IPS-20b (cell line): Measurements from ENCODE around the gene EXOC3L1.
A peak's percentile ranks its signal among the peaks of the same experiment; 100 is the strongest.

Source experiments
- H3K27ac ChIP-seq: one replicate; pipeline ENCODE4 v1.5.1; 2013; ENCODE audit warnings: low read length
- H3K27me3 ChIP-seq: 2 replicates; pipeline ENCODE4 v1.6.1; 2013; ENCODE audit warnings: mild to moderate bottlenecking, low read length, inconsistent platforms; ENCODE audit not compliant: insufficient read depth
- H3K36me3 ChIP-seq: 2 replicates; pipeline ENCODE4 v1.6.1; 2013; ENCODE audit warnings: low read depth, mild to moderate bottlenecking, inconsistent platforms, low read length, moderate library complexity; ENCODE audit not compliant: insufficient read depth
- H3K4me1 ChIP-seq: 2 replicates; pipeline ENCODE4 v1.6.1; 2013; ENCODE audit warnings: mild to moderate bottlenecking, control low read depth, inconsistent platforms, low read length, moderate library complexity; ENCODE audit not compliant: insufficient read depth
- H3K4me3 ChIP-seq: 2 replicates; pipeline ENCODE4 v1.5.1; 2013; ENCODE audit warnings: mild to moderate bottlenecking, low read length, inconsistent platforms
- H3K9ac ChIP-seq: 2 replicates; pipeline ENCODE4 v1.6.1; 2013; ENCODE audit warnings: low read depth, mild to moderate bottlenecking, inconsistent platforms, low read length, moderate library complexity
- H3K9me3 ChIP-seq: 2 replicates; pipeline ENCODE4 v1.6.1; 2013; ENCODE audit warnings: mild to moderate bottlenecking, low read depth, low read length, inconsistent platforms; ENCODE audit not compliant: insufficient read depth

The EXOC3L1 gene

DNA sequence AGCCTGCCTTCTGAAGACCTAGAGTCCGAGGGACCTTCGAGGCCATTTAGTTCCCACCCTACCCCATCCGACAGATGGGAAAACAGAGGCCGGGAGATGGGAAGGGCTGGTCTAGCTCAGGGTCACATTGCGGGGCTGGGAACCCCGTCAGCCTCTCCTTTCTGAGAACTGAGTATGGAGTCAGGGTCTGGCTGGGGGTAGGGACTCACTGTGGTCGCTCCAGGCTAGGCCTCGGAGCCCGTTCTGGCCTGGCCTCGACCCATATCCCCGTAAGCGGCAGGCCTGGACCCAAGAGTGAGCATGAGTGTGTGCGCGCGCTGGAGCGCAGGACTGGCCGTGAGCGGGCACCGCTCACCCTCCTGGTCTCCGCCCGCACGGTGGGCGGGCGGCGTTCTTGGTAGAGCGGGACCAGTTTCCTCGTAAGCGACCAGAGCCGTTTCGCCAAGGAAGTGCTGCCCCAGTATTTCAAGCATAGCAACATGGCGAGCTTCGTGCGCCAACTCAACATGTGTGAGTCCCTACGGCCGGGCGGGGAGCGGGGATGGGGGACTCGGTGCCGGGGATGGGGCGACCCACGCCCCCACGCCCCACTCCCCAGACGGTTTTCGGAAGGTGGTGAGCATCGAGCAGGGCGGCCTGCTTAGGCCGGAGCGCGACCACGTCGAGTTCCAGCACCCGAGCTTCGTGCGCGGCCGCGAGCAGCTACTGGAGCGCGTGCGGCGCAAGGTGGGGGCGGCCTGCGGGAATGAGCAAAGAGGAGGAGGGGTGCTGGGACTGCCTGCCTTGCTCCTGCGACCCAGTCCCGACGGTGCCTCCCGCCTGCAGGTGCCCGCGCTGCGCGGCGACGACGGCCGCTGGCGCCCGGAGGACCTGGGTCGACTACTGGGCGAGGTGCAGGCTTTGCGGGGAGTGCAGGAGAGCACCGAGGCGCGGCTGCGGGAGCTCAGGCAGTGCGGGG lies 24.5 kb downstream of the EXOC3L1 start:
- Histone ChIP-seq H3K9ac (no peak overlapping the region), H3K27ac (no peak overlapping the region), H3K36me3 (no peaks in the 10 kb centered on the region), H3K9me3 (peaks cover 10% of the 10 kb centered on the region), H3K4me1 (no peaks in the 10 kb centered on the region), H3K4me3 (peak overlapping the region; percentile 42; the same call in 1 of the 2 replicates), H3K27me3 (peaks cover 99% of the 10 kb centered on the region)

DNA sequence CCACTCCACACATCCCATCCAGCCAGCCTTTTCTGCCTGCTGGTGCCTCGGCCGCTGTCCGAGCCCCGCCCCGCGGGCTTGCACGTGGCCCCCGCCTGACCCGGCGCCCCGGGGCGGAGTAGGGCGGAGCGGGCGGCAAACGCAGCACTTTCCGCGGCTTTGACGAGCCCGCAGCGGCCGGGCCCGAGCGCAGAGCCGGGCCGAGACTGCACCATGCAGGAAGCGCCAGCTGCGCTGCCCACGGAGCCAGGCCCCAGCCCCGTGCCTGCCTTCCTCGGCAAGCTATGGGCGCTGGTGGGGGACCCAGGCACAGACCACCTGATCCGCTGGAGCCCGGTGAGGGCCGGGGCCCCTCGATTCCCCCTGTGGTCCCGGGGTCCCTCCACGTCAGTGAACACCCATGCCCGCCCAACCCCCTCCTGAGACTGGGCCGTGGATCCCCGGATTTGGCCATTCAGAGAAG lies 25.3 kb downstream of the EXOC3L1 start, which contains the start of gene HSF4:
HSF4 (plus strand) TSS at position 147 of the 463 bp plus-strand sequence; CDS start at position 214, 67 bp downstream.
- no peaks in the 10 kb centered on the region for H3K4me1 ChIP-seq
- no peak within 1 kb of the TSS for H3K27ac ChIP-seq
- peaks cover 10% of the 10 kb centered on the region for H3K9me3 ChIP-seq
- H3K27me3 ChIP-seq, result peaks cover 100% of the 10 kb centered on the region
- H3K36me3 ChIP-seq, result no peaks in the 10 kb centered on the region
- peak within 1 kb of the TSS; percentile 42; the same call in 1 of the 2 replicates for H3K4me3 ChIP-seq
- no peak within 1 kb of the TSS for H3K9ac ChIP-seq

DNA sequence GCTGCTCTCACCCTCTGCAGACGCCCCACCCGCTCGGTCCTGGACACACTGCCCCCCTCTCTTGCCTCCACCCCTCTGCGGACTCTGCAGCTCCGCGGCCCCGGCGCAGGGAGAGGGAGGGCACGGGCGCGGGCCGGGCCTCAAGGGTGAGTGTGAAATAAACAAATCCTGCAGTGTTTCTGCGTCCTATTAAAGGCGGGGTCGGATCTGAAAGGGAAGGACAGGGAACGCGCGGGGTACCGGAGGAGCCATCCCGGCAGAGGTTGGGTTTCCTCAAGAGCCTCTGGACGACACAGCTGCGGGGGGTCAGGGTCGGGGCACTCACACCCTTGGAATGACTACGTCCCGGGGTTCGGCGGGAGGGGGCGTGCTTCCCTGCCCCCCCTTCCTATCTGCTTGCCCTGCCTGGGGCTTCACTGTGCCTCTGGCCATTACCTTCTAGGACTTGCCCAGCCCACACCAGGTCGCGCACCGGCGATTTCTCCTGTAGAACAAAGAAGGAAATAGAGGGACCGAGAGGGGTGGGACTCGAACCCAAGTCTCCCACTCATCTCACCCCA lies 25.9 kb downstream of the EXOC3L1 start:
- Histone ChIP-seq H3K9ac (no peak overlapping the region), H3K27ac (no peak overlapping the region), H3K4me3 (peak overlapping the region; percentile 42; the same call in 1 of the 2 replicates), H3K9me3 (peaks cover 10% of the 10 kb centered on the region), H3K4me1 (no peaks in the 10 kb centered on the region), H3K36me3 (no peaks in the 10 kb centered on the region), H3K27me3 (peaks cover 100% of the 10 kb centered on the region)

DNA sequence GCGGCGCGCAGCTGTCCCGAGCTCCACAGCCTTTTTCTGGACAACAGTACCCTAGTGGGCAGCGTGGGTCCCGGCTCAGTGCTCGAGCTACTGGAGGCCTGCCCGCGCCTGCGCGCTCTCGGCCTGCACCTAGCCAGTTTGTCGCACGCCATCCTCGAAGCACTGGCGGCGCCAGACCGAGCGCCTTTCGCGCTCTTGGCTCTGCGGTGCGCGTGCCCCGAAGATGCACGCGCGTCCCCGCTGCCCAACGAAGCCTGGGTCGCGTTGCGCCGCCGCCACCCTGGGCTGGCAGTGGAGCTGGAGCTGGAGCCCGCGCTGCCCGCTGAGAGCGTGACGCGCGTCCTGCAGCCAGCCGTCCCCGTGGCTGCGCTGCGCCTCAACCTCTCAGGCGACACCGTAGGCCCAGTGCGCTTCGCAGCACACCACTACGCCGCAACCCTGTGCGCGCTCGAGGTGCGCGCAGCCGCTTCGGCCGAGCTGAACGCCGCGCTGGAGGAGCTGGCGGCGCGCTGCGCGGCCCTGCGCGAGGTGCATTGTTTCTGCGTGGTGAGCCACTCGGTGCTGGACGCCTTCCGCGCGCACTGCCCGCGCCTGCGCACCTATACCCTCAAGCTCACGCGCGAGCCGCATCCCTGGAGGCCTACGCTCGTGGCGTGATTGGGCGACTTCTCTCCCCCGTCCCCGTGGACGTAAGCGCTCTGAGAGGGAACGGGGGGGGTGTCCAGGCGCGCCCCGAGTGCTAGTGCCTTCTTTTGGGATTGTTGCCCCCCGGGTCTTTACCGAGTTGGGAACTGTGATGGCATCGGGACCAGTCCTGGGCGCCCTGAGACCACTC lies 26.6 kb downstream of the EXOC3L1 start:
- no peaks in the 10 kb centered on the region for H3K4me1 ChIP-seq
- H3K9ac ChIP-seq, result no peak overlapping the region
- H3K36me3 ChIP-seq, result no peaks in the 10 kb centered on the region
- peaks cover 10% of the 10 kb centered on the region for H3K9me3 ChIP-seq
- H3K27me3 ChIP-seq, result peaks cover 100% of the 10 kb centered on the region
- H3K4me3 ChIP-seq, result peak overlapping the region; percentile 42; the same call in 1 of the 2 replicates
- H3K27ac ChIP-seq, result no peak overlapping the region

DNA sequence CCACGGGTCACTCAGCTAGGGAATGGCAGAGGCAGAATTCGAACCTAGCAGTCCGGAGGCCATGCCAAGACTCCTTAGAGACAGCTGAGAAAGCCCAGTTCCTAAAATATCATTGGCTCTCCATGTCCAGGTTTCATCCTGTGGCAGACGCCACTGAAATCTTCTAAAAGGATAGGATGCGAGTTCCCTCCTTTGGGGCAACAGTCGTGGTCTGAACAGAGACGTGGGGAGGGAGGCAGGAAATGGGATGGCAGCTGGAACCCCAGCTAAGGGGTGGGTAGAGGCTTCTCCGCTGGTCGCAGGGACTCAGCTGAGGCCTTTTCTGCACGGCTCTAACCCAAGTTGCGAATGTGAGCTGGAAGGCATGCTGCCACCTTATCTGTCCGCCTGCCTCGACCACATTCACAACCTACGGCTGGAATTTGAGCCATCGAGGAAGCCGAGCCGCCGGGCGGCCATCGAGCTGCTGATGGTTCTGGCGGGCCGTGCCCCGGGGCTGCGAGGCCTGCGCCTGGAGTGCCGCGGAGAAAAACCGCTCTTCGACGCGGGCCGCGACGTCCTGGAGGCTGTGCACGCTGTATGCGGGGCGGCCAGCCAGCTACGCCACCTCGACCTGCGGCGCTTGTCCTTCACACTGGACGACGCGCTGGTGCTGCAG lies 27.3 kb downstream of the EXOC3L1 start:
- Histone ChIP-seq H3K9me3 (peaks cover 10% of the 10 kb centered on the region), H3K4me1 (no peaks in the 10 kb centered on the region), H3K27me3 (peaks cover 100% of the 10 kb centered on the region), H3K27ac (no peak overlapping the region), H3K9ac (no peak overlapping the region), H3K4me3 (peak overlapping the region; percentile 42; the same call in 1 of the 2 replicates), H3K36me3 (no peaks in the 10 kb centered on the region)

DNA sequence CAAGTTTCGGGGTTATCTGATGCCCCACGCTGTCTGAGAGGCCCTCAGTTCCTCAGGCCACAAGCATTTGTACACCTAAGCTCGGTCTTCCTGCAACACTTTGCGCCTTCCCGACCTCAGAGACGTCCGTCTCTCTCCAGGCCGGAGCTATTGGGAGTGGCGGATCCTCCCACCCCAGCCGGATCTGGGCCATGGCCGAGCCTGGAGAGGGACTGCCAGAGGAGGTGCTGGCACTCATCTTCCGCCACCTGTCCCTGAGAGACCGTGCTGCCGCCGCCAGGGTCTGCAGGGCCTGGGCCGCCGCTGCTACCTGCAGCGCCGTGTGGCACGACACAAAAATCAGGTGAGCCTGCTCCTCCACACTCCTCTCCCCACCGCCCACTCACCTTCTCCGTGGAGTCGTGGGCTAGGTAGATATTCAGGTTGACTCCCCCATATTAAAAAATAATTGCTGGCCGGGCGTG lies 28.3 kb downstream of the EXOC3L1 start:
- no peak overlapping the region for H3K27ac ChIP-seq
- no peak overlapping the region for H3K9ac ChIP-seq
- peaks cover 100% of the 10 kb centered on the region for H3K27me3 ChIP-seq
- H3K4me3 ChIP-seq, result no peak overlapping the region
- no peaks in the 10 kb centered on the region for H3K4me1 ChIP-seq
- H3K9me3 ChIP-seq, result peaks cover 10% of the 10 kb centered on the region
- no peaks in the 10 kb centered on the region for H3K36me3 ChIP-seq

DNA sequence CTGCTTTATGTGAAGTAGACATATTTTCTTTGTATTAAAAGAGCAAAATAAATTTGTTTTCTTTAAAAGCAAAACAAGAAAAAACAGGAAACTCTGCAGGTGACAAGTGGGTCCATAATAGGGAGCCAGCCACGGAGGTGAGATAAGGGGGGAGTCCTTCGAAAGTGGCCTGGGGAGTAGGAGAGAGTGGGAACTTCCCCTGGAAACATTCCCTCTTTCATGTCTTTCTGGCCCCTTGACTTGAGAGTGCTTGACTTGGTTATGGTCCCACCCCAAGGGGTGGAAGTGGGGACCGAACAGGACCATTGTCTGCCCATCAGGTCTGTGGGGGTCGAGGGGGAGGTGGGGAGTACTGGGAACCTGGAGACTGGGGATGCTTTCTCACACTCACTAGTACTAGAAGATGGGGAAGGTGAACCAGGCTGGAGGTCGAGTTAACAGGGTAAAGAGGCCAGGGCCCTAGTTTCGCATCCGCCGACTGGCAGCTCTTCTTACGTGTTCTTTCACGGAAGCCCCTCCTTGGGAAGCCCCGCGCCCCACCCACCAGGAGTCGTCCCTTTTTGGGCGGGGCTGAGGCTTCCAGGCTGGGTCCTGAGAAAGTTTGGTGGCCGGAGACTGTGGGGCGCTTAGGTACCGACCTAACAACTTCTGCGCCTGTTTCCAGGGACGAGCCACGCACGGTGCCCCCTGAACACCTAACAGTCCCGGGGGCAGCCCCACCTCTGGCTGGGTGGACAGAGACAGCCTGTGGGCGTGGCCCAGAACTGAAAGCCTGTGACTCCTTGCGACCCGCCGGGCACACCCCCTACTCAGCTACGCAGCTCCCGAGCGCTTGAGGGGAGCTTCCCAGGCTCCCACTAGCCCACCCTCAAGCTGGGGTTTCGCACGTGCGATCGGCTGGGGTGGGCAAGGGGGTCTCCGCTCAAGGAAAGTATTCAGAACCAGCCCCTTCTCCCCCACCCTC lies 31.0 kb downstream of the EXOC3L1 start:
- H3K27me3 ChIP-seq, result peaks cover 100% of the 10 kb centered on the region
- peaks cover 5% of the 10 kb centered on the region; the same call in 1 of the 2 replicates for H3K9me3 ChIP-seq
- H3K4me3 ChIP-seq, result peak overlapping the region; percentile 51
- no peak overlapping the region for H3K9ac ChIP-seq
- H3K27ac ChIP-seq, result no peak overlapping the region
- H3K4me1 ChIP-seq, result no peaks in the 10 kb centered on the region
- no peaks in the 10 kb centered on the region for H3K36me3 ChIP-seq

DNA sequence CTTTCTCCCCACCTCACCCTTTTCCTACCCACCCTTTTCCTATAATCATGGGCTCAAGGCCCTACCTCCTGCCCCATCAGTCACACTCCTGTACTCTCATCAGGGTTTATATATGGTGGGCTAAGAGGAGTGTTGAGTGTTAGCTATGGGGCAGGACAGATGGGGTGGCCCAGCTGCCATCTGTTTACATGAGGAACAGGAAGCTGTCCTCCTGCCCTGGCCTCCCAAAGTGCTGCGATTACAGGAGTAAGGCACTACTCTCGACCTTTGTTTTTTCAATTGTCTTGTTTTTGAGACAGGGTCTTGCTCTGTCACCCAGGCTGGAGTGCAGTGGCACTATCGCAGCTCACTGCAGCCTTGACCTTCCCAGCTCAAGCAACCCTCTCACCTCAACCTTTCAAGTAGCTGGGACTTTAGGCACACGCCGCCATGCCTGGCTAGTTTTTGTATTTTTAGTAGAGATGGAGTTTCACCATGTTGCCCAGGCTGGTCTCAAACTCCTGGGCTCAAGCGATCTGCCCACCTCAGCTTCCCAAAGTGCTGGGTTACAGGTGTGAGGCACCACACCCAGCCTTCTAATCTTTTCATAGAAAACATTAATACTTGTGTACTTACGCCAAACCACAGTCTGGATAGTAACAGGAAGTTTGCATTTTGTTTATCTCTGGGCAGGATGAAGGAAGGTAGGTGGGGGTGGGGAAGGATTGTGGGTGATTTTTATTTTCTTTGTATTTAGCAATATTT lies 31.9 kb downstream of the EXOC3L1 start:
- Histone ChIP-seq H3K4me3 (no peak overlapping the region), H3K27ac (no peak overlapping the region), H3K4me1 (no peaks in the 10 kb centered on the region), H3K9me3 (peaks cover 5% of the 10 kb centered on the region; the same call in 1 of the 2 replicates), H3K27me3 (peaks cover 100% of the 10 kb centered on the region), H3K36me3 (no peaks in the 10 kb centered on the region), H3K9ac (no peak overlapping the region)

DNA sequence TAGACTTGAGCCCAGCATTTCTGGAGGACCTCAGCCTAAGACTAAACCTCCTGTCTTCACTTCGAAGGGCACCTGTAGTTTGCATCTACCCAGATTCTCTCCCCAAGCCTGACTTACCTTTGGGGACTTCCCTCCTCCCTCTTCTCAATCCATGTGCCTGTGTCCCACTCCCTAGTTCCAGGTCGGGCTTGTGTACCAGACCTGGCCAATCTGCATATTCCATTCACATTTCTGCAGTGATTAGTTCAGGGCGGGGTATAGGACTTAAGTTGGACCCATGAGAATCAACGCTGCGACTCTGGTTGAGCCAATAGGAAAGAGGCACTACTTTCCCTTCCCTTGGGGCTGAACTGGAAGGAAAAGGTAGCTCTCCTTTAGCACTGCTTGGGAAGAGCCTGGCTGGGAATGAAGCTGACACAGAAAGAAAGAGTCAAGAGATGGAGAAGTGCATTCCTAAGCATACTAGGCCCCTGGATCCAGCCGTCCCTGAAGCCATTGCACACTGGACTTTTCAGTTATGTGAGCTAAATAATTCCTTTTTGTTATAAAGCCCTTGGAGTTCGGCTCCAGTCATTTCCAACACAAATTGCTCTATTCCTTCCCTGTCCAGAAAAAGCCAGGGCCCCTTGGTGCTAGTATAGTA lies 32.7 kb downstream of the EXOC3L1 start:
- H3K36me3 ChIP-seq, result no peaks in the 10 kb centered on the region
- H3K4me3 ChIP-seq, result no peak overlapping the region
- H3K27ac ChIP-seq, result no peak overlapping the region
- peaks cover 100% of the 10 kb centered on the region for H3K27me3 ChIP-seq
- H3K4me1 ChIP-seq, result no peaks in the 10 kb centered on the region
- H3K9ac ChIP-seq, result no peak overlapping the region
- 0 out of 2 replicates have a peak, but pooled peaks cover under 1% of the 10 kb centered on the region for H3K9me3 ChIP-seq
